ENCODE data around the gene SPINT2. TPM values are rescaled to one million over a fixed set of nuclear protein-coding genes. Genes with fewer than 3 reads are reported as not detected.

Gene SPINT2
- total and polyA plus RNA-seq, 2 of the 13 experiments (the other 11 are each of a cell fraction or from before 2014, with no cell fraction given), result 0.31 to 0.77 TPM

DNA sequence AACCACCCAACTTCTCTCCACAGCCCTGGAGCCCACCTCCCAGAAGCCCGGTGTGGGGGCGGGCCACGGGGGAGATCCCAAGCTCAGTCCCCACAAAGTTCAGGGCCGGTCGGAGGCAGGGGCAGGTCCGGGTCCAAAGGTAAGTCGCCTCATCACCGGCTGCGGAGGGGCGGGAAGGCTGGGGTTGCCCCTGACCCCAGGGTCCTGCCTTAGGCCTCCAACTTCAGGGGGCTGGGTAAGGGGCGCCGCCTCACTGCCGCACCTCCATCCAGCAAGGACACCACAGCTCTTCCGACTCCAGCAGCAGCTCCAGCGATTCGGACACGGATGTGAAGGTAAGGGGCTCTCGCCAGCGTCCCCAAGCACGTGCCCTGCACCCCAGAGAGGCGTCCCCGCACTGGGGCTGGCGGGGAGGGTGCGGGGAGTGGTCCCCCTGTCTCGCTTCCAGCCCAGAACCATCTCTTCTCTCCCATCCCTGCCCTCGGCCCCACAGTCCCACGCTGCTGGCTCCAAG is 40.0 kb downstream of the SPINT2 start (continued):
- TF ChIP-seq SP5 (CRISPR knock-in tag; IDR thresholded peaks at IDR 0.05; ENCODE audit: borderline replicate concordance, low read depth) (peak; percentile 43; the same call in 1 of the 2 replicates), ZNF7 (CRISPR knock-in tag; IDR thresholded peaks at IDR 0.05) (no peak), SP1 (IDR thresholded peaks at IDR 0.05) (no peak), SP1 (CRISPR knock-in tag; IDR thresholded peaks at IDR 0.05) (no peak), U2AF1 (optimal IDR thresholded peaks at IDR 0.05; ENCODE audit: low read depth, low read length) (no peak), ZNF878 (CRISPR knock-in tag; IDR thresholded peaks at IDR 0.05) (no peak), ZBTB7A (CRISPR knock-in tag; IDR thresholded peaks at IDR 0.05) (peak; percentile 86; the same call in 1 of the 2 replicates), ZNF432 (CRISPR knock-in tag; IDR thresholded peaks at IDR 0.05; ENCODE audit: borderline replicate concordance) (no peak), ZBTB38 (CRISPR knock-in tag; IDR thresholded peaks at IDR 0.05) (no peak), ZNF235 (CRISPR knock-in tag; IDR thresholded peaks at IDR 0.05; ENCODE audit: borderline replicate concordance) (0 out of 2 replicates have a peak, but pooled peaks have one; percentile 1), GLI4 (CRISPR knock-in tag; IDR thresholded peaks at IDR 0.05; ENCODE audit: borderline replicate concordance) (no peak), MTF1 (CRISPR knock-in tag; IDR thresholded peaks at IDR 0.05) (no peak), NR2F6 (IDR thresholded peaks at IDR 0.05) (peak; percentile 58; the same call in 1 of the 2 replicates), NR2F6 (CRISPR knock-in tag; IDR thresholded peaks at IDR 0.05) (peak; percentile 69; the same call in 1 of the 2 replicates), ZBTB7B (CRISPR knock-in tag; IDR thresholded peaks at IDR 0.05) (peak; percentile 33; the same call in 1 of the 2 replicates), STAT5B (CRISPR knock-in tag; IDR thresholded peaks at IDR 0.05) (no peak), NONO (IDR thresholded peaks at IDR 0.05) (no peak), NONO (CRISPR knock-in tag; conservative IDR thresholded peaks at IDR 0.05) (peak; percentile 32; the same call in 1 of the 2 replicates), ZFYVE20 (CRISPR knock-in tag; IDR thresholded peaks at IDR 0.05; ENCODE audit: borderline replicate concordance, low read depth) (no peak), HOXA3 (CRISPR knock-in tag; IDR thresholded peaks at IDR 0.05) (0 out of 2 replicates have a peak, but pooled peaks have one; percentile 33), ZZZ3 (CRISPR knock-in tag; IDR thresholded peaks at IDR 0.05; ENCODE audit: borderline replicate concordance) (no peak), KAT8 (CRISPR knock-in tag; IDR thresholded peaks at IDR 0.05) (no peak), TBX3 (IDR thresholded peaks at IDR 0.05; ENCODE audit: borderline replicate concordance) (no peak), SMC3 (IDR thresholded peaks at IDR 0.05; ENCODE audit: low read length) (no peak), ZNF792 (CRISPR knock-in tag; IDR thresholded peaks at IDR 0.05) (no peak), ZNF296 (CRISPR knock-in tag; conservative IDR thresholded peaks at IDR 0.05) (no peak)
- TF ChIP-seq, protein P1, sequence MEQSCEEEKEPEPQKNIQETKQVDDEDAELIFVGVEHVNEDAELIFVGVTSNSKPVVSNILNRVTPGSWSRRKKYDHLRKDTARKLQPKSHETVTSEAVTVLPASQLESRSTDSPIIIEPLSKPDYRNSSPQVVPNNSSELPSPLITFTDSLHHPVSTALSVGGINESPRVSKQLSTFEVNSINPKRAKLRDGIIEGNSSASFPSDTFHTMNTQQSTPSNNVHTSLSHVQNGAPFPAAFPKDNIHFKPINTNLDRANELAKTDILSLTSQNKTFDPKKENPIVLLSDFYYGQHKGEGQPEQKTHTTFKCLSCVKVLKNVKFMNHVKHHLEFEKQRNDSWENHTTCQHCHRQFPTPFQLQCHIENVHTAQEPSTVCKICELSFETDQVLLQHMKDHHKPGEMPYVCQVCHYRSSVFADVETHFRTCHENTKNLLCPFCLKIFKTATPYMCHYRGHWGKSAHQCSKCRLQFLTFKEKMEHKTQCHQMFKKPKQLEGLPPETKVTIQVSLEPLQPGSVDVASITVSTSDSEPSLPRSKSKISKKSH (CRISPR knock-in tag; IDR thresholded peaks at IDR 0.05; ENCODE audit: borderline replicate concordance), result no peak
